ENCODE data around the gene ITPR1.

ITPR1 gene

GRCh38 chr3:4797201-4797705 is 304.1 kb downstream of the ITPR1 start:
- DNase-seq (ENCODE audit: extremely low read depth, low read depth): no peak
- TF ChIP-seq, protein P1, sequence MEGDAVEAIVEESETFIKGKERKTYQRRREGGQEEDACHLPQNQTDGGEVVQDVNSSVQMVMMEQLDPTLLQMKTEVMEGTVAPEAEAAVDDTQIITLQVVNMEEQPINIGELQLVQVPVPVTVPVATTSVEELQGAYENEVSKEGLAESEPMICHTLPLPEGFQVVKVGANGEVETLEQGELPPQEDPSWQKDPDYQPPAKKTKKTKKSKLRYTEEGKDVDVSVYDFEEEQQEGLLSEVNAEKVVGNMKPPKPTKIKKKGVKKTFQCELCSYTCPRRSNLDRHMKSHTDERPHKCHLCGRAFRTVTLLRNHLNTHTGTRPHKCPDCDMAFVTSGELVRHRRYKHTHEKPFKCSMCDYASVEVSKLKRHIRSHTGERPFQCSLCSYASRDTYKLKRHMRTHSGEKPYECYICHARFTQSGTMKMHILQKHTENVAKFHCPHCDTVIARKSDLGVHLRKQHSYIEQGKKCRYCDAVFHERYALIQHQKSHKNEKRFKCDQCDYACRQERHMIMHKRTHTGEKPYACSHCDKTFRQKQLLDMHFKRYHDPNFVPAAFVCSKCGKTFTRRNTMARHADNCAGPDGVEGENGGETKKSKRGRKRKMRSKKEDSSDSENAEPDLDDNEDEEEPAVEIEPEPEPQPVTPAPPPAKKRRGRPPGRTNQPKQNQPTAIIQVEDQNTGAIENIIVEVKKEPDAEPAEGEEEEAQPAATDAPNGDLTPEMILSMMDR (IDR thresholded peaks at IDR 0.05; ENCODE audit: low read depth, low read length, missing control alignments): no peak
- H3K4me3 ChIP-seq (replicated peaks; ENCODE audit: low read depth, low read length): no peak overlapping the region

DNA sequence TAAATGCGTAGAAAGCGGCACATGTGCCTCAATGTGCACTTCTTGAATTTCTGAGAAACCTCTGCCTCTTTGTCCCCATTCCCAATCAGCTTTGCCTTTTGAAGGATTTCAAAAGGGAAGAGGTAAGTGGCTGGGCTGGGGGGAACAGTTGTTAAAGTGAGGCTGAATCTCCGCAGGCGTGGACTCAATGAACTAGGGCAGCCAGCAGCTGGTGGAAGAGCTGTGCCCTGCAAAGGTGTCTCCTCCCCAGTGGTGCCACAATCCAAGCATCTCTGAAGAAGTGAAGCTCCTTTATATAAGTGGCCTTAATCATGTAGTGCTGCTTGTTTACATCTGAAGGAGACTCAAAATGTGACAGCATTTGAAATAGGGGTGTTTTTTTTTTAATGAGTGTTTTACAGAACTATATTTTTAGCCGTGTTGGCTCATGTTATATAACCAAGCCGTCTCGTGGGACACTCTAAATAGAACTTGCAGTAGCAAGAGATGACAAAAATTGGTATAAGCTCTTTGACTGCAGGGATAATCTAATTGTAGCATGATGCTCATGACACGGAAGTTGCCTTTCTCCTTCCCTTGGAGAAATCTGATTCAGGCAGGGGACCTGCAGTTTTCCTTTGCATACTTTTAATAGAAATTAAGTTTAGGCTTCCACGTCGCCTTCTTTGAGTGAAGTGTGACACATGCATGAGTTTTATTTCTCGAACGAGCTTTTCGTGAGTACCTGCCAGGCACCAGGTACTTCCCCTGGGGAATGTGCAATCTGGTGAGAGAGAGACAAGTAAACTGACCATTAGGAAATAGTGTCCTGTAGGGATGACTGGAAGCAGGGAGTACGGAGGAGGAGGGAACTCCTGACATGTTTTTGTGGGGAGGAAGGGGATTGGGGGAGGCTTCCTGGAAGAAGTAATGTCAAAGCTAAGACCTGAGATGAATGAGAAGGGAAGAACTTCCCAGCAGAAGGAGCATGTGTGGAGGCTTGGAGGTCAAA is 306.4 kb downstream of the ITPR1 start:
- no peak for DNase-seq (ENCODE audit: extremely low read depth, low read depth)
- TF ChIP-seq, protein P1 (IDR thresholded peaks at IDR 0.05; ENCODE audit: low read depth, low read length, missing control alignments): no peak
- H3K4me3 ChIP-seq (replicated peaks; ENCODE audit: low read depth, low read length): no peak overlapping the region

GRCh38 chr3:4800595-4800994 is 307.4 kb downstream of the ITPR1 start:
- DNase-seq (ENCODE audit: extremely low read depth, low read depth): no peak
- no peak overlapping the region for H3K4me3 ChIP-seq (replicated peaks; ENCODE audit: low read depth, low read length)
- TF ChIP-seq, protein P1 (IDR thresholded peaks at IDR 0.05; ENCODE audit: low read depth, low read length, missing control alignments): no peak

GRCh38 chr3:4801892-4802291 is 308.7 kb downstream of the ITPR1 start:
- no peak overlapping the region for H3K4me3 ChIP-seq (replicated peaks; ENCODE audit: low read depth, low read length)
- no peak for DNase-seq (ENCODE audit: extremely low read depth, low read depth)
- TF ChIP-seq, protein P1 (IDR thresholded peaks at IDR 0.05; ENCODE audit: low read depth, low read length, missing control alignments): no peak

- H3K4me3 ChIP-seq (replicated peaks; ENCODE audit: low read depth, low read length): no peak overlapping the region
- TF ChIP-seq, protein P1 (IDR thresholded peaks at IDR 0.05; ENCODE audit: low read depth, low read length, missing control alignments): no peak
- no peak for DNase-seq (ENCODE audit: extremely low read depth, low read depth)
Observed at GRCh38 chr3:4802903-4803302, 309.8 kb downstream of the ITPR1 start.

DNA sequence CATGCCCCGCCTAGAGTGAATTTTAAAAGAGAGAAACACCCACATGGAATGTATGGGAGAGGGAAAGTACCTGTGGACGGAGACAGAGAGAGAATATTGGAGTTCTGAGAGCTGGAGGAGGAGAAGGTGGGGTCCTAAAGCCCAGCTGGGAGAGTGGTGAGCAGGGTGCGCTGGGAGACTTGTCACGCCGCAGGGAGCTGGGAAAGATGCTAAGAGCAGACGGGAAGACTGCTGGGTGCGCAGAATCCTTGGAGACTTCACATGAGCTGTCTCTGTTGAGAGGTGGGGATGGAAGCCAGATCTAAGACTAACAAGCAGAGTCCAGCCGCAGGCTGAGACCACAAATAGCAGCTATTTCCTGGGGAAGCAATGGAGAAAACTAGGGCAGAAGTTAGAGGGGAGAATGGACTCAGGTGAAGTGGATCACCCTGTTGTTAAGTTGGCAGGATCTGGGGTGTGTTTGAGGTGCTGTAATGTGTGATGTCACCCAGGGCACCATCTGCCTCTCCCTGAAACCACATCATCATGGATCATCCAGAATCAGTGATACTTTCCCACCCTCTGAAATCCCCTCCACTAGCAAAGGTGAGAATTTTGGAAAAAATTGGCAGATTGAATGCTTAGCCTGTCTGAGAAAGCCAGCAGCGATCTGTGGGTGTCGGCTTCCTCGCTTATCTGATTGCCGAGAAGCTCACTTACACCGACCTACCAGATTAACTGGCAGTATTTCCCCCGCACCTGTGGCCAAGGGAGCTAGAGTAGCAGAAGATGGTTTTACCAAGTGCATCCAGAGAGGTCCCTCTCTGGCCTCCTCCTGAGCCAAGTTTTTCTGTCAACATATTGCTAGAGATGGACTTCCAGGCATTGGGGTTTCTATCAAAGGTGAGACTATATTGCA is 311.3 kb downstream of the ITPR1 start:
- no peak for DNase-seq (ENCODE audit: extremely low read depth, low read depth)
- H3K4me3 ChIP-seq (replicated peaks; ENCODE audit: low read depth, low read length): no peak overlapping the region
- TF ChIP-seq, protein P1 (IDR thresholded peaks at IDR 0.05; ENCODE audit: low read depth, low read length, missing control alignments): no peak

All from HFF-Myc (cell line).